Neural cell (in vitro differentiated cells): ENCODE results near the gene FASTK. TPM values are rescaled to one million over a fixed set of nuclear protein-coding genes. Genes with fewer than 3 reads are reported as not detected.

Experiments used
- H2AFZ ChIP-seq: fragments of 200-600, 300-800 bp; sonication (generic), shearing (Covaris generic); 2 replicates; pipeline ENCODE4 v1.6.0; 2014; ENCODE audit warnings: low read depth, mild to moderate bottlenecking, antibody characterized with exemption, low read length, moderate library complexity
- H3F3A ChIP-seq: fragments of 200-600 bp; shearing (Covaris generic); 2 replicates; pipeline ENCODE4 v1.6.1; 2016; ENCODE audit warnings: mild to moderate bottlenecking, moderate library complexity, mixed read lengths, antibody characterized with exemption, low read length; ENCODE audit not compliant: insufficient read depth, poor library complexity, severe bottlenecking
- H3K27ac ChIP-seq: fragments of 200-600, 300-800 bp; sonication (generic), shearing (Covaris generic); 2 replicates; pipeline ENCODE4 v1.5.1; 2014; ENCODE audit warnings: mild to moderate bottlenecking, low read length, moderate library complexity
- H3K27me3 ChIP-seq: fragments of 300-800, 200-600 bp; sonication (generic), shearing (Covaris generic); 2 replicates; pipeline ENCODE4 v1.6.0; 2014; ENCODE audit warnings: mild to moderate bottlenecking, low read depth, low read length, moderate library complexity; ENCODE audit not compliant: insufficient read depth
- H3K36me3 ChIP-seq: fragments of 300-800, 200-600 bp; sonication (generic), shearing (Covaris generic); 2 replicates; pipeline ENCODE4 v1.5.1; 2014; ENCODE audit warnings: mild to moderate bottlenecking, antibody characterized with exemption, low read length, moderate library complexity; ENCODE audit not compliant: insufficient read depth
- H3K4me2 ChIP-seq: fragments of 300-800, 200-600 bp; sonication (generic), shearing (Covaris generic); 2 replicates; pipeline ENCODE4 v1.6.0; 2014; ENCODE audit warnings: mild to moderate bottlenecking, low read length
- H3K4me3 ChIP-seq: fragments of 300-800, 200-600 bp; sonication (generic), shearing (Covaris generic); 2 replicates; pipeline ENCODE4 v1.5.1; 2014; ENCODE audit warnings: mild to moderate bottlenecking, low read length, moderate library complexity
- H3K79me2 ChIP-seq: fragments of 200-600 bp; shearing (Covaris generic); replicated peaks from 2 replicates; pipeline ENCODE4 v1.6.0; 2014; ENCODE audit warnings: mild to moderate bottlenecking, low read length, moderate library complexity; ENCODE audit not compliant: insufficient read depth
- H3K9ac ChIP-seq: fragments of 300-800, 200-600 bp; sonication (generic), shearing (Covaris generic); 2 replicates; pipeline ENCODE4 v1.6.1; 2016; ENCODE audit warnings: mild to moderate bottlenecking, low read length, mixed read lengths
- H3K9me2 ChIP-seq: fragments of 200-600 bp; shearing (Covaris generic); 2 replicates; pipeline ENCODE4 v1.6.1; 2016; ENCODE audit warnings: mild to moderate bottlenecking, low read length, mixed read lengths; ENCODE audit not compliant: insufficient read depth
- H3K9me3 ChIP-seq: fragments of 200-600, 300-800 bp; sonication (generic), shearing (Covaris generic); 2 replicates; pipeline ENCODE4 v1.6.1; 2016; ENCODE audit warnings: mild to moderate bottlenecking, mixed run types, low read length, moderate library complexity, mixed read lengths
- H4K20me1 ChIP-seq: fragments of 200-600 bp; shearing (Covaris generic); 2 replicates; pipeline ENCODE4 v1.6.1; 2016; ENCODE audit warnings: mild to moderate bottlenecking, mixed run types; ENCODE audit not compliant: insufficient read depth
- CTCF ChIP-seq: fragments of 450-650 bp; IDR thresholded peaks from 2 replicates; pipeline ENCODE4 v1.5.1; 2014; ENCODE audit warnings: antibody characterized with exemption, mild to moderate bottlenecking, moderate library complexity; ENCODE audit not compliant: poor library complexity, severe bottlenecking
- EP300 ChIP-seq: fragments of 450-650 bp; conservative IDR thresholded peaks from 2 replicates; pipeline ENCODE4 v1.6.1; 2014; ENCODE audit warnings: antibody characterized with exemption, mild to moderate bottlenecking, moderate library complexity; ENCODE audit not compliant: poor library complexity, severe bottlenecking
- EZH2 ChIP-seq: fragments of 200-600, 300-800 bp; shearing (Covaris generic), sonication (generic); IDR thresholded peaks from 2 replicates; pipeline ENCODE4 v1.6.1; 2014; ENCODE audit warnings: antibody characterized with exemption, low read length, borderline replicate concordance, mild to moderate bottlenecking; ENCODE audit not compliant: insufficient read depth, poor library complexity, severe bottlenecking
- MXI1 ChIP-seq: fragments of 450-650 bp; conservative IDR thresholded peaks from 2 replicates; pipeline ENCODE4 v1.6.1; 2014; ENCODE audit warnings: antibody characterized with exemption, mild to moderate bottlenecking; ENCODE audit not compliant: poor library complexity, severe bottlenecking
- POLR2AphosphoS5 ChIP-seq: IDR thresholded peaks from 2 replicates; pipeline ENCODE4 v1.6.1; 2012
- RAD21 ChIP-seq: fragments of 450-650 bp; conservative IDR thresholded peaks from 2 replicates; pipeline ENCODE4 v1.6.1; 2014; ENCODE audit warnings: antibody characterized with exemption, mild to moderate bottlenecking, moderate library complexity
- REST ChIP-seq: IDR thresholded peaks from 2 replicates; pipeline ENCODE4 v1.6.1; 2012; ENCODE audit warnings: borderline replicate concordance
- SMC3 ChIP-seq: fragments of 450-650 bp; conservative IDR thresholded peaks from 2 replicates; pipeline ENCODE4 v1.6.1; 2014; ENCODE audit warnings: antibody characterized with exemption, mild to moderate bottlenecking, moderate library complexity; ENCODE audit not compliant: poor library complexity
- TAF1 ChIP-seq: IDR thresholded peaks from 2 replicates; pipeline ENCODE4 v1.6.1; 2012; ENCODE audit warnings: low read depth
- polyA plus RNA-seq: library from polyadenylated mRNA; depleted of rRNA; stranded (reverse); fragments of >200 nt; gene quantifications from 2 replicates; pipeline ENCODE4 v1.2.3, GENCODE V29; 2014

FASTK gene
- polyA plus RNA-seq, 1 donor from 2014 or later: 147 TPM

GRCh38 chr7:151117565-151117964, 37.0 kb upstream of the FASTK start:
- Histone ChIP-seq H3K4me3 (no peak overlapping the region), H2AFZ (no peak overlapping the region), H3K9me3 (no peaks in the 10 kb centered on the region), H3K79me2 (peaks cover 10% of the 10 kb centered on the region), H4K20me1 (peaks cover 36% of the 10 kb centered on the region), H3K27ac (no peak overlapping the region), H3K36me3 (no peaks in the 10 kb centered on the region), H3F3A (no peaks in the 10 kb centered on the region), H3K27me3 (peaks cover 23% of the 10 kb centered on the region), H3K9ac (no peak overlapping the region), H3K4me2 (no peak overlapping the region), H3K9me2 (no peaks in the 10 kb centered on the region)
- TF ChIP-seq TAF1 (no peak), EP300 (no peak), REST (no peak)

DNA sequence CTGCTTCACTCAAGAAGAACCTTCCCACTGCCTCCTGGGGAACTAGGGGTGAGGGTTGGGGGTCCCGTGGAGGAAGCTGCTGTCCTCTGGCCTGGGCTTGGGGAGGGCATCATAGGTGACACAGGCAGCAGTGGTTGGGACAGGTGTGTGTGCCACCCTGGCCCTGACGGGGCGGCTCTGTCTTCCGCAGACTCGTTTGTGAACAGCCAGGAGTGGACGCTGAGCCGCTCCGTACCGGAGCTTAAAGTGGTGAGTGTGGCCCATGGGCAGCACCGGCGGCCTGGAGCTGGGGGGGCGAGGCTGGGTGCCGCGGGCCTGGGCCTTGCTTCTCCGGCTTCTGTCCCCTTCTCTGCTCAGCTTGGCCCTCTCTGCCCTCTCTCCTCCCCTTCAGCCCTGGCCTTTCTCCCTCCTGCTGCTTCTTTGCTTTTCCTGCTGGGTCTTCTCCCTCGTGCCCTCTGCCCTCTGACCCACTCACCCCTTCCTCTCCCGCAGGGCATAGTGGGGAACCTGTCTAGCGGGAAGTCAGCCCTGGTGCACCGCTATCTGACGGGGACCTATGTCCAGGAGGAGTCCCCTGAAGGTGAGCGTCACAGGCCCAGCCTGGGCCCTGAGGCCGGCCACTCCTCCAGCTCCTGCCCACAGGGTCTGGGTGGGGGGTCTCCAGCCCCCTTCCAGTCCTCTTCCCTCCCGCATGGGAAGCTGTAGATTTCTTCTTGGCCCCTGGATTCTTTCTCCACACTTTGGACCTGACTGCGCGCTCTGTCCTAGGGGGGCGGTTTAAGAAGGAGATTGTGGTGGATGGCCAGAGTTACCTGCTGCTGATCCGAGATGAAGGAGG, 36.2 kb upstream of the FASTK start:
- no peak overlapping the region for H3K4me2 ChIP-seq
- peaks cover 42% of the 10 kb centered on the region for H4K20me1 ChIP-seq
- H3K9me2 ChIP-seq: no peaks in the 10 kb centered on the region
- H3K27me3 ChIP-seq: peaks cover 23% of the 10 kb centered on the region
- no peak overlapping the region for H3K9ac ChIP-seq
- H3K4me3 ChIP-seq: no peak overlapping the region
- H3K79me2 ChIP-seq: peaks cover 13% of the 10 kb centered on the region
- no peaks in the 10 kb centered on the region for H3K9me3 ChIP-seq
- no peaks in the 10 kb centered on the region for H3F3A ChIP-seq
- no peak overlapping the region for H3K27ac ChIP-seq
- no peak overlapping the region for H2AFZ ChIP-seq
- no peak for TF ChIP-seq POLR2AphosphoS5
- TF ChIP-seq MXI1: no peak
- TF ChIP-seq EP300: no peak
- TF ChIP-seq RAD21: no peak
- no peak for TF ChIP-seq SMC3
- no peak for TF ChIP-seq TAF1
- no peak for TF ChIP-seq REST
- no peak for TF ChIP-seq EZH2
- TF ChIP-seq CTCF: no peak
- no peaks in the 10 kb centered on the region for H3K36me3 ChIP-seq
